Raji (cell line): ENCODE results near the gene RALGAPB.

Experiments
- POLR2A ChIP-seq: IDR thresholded peaks from 2 replicates; pipeline ENCODE4 v1.6.1; 2011; ENCODE audit warnings: low read depth, low read length, control low read depth; ENCODE audit not compliant: insufficient read depth

The RALGAPB gene

DNA sequence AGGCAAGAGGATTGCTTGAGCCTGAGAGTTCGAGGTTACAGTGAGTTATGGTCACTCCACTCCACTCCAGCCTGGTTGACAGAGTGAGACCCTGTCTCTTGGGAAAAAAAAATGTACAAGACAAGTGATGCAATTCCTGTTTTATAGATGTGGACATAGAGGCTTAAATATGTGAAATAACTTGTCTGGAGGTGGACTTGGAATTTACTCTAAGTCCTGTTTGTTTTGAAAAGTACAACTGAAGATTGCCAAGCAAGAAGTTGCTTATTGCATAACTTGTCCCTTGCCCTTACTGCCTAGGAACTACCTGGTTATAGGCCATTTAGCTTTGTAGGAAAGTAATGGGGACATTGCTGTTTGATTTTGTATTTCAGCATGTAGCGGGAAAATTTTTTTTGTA, 82.3 kb downstream of the RALGAPB start:
- no peak for TF ChIP-seq POLR2A

- no peak for TF ChIP-seq POLR2A
These were observed 82.8 kb downstream of the RALGAPB start for GRCh38 chr20:38555395-38555794.

DNA sequence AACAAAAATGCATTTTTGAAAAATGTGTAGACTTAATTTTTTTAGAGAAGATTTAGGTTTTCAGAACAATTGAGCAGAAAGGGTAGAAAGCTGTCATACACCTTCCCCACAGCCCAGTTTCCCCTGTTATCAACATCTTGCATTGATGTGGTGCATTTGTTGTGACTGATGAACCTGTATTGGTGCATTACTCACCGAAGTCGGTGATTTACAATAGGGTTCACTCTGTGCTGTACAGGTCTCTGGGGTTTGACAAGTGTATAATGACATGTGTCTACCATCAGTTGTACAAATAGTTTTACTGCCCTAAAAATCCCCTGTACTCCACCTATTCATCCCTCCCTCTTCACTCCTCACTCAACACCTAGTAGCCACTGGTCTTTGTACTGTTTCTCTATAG, 84.5 kb downstream of the RALGAPB start:
- no peak for TF ChIP-seq POLR2A

GRCh38 chr20:38558596-38559360, 86.1 kb downstream of the RALGAPB start:
- no peak for TF ChIP-seq POLR2A

DNA sequence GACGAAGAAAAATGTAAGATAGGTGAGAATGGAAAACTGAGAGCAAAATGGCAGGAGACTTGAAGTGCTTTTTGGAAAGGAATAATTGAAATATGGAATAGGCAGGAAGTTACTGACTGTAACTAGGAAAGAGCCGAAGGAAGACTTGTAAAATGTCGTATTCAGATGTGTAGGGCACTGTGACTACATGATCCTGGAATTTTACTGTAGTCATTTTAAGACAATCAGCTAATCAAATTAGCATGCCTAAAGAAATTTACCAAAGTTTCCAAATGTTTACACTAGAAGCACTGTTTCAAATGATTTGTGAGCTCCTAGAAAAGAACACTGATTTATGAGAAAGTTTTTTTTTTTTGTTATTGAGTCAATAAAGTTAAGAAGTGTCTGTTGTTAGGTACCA, 87.1 kb downstream of the RALGAPB start:
- TF ChIP-seq POLR2A = no peak

GRCh38 chr20:38563802-38564431, 91.3 kb downstream of the RALGAPB start:
- TF ChIP-seq POLR2A = no peak

DNA sequence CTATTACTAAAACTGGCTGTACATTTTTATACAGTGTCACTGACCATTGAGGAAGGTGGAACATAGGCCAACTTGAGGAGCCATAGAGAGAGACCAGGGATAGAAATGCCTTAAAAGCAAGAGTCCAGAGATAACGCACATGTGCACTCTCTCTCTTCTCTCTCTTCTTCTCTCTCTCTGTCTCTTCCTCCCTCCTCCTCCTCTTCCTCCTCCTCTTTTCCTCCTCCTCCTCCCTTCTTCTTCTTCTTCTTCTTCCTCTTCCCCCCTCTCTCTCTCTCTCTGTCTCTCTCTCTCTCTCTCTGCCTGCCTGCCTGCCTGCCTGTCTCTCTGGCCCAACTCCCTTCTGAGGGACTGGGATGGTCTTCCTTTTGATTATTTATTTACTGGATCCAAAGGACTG, 92.0 kb downstream of the RALGAPB start:
- no peak for TF ChIP-seq POLR2A

DNA sequence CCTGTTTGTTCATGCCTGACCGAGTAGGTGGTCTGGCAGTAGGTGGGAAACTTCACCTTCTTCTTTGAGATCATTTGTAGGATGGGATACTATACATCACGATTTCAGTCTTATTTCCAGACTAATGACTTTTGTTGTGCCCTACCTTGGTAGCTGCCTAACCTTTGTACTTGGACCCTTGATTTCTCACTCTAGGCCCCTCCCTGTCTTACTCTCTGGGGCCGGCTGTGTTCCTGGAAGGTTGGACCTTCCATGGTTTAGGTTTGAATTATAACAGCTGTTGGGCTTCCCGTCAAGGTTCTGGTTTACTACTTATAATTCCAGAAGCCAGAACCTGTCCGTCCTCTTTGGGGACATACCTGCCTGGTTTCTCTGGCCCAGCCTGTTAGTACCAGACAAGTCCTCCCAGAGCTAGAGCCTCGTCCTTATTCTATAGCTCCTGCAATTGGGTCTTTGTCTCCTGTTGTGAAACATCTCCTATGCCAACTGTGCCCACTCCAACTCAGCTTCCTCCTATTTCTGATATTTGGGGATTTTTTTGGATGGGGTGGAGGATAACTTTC, 93.5 kb downstream of the RALGAPB start:
- TF ChIP-seq POLR2A = no peak

DNA sequence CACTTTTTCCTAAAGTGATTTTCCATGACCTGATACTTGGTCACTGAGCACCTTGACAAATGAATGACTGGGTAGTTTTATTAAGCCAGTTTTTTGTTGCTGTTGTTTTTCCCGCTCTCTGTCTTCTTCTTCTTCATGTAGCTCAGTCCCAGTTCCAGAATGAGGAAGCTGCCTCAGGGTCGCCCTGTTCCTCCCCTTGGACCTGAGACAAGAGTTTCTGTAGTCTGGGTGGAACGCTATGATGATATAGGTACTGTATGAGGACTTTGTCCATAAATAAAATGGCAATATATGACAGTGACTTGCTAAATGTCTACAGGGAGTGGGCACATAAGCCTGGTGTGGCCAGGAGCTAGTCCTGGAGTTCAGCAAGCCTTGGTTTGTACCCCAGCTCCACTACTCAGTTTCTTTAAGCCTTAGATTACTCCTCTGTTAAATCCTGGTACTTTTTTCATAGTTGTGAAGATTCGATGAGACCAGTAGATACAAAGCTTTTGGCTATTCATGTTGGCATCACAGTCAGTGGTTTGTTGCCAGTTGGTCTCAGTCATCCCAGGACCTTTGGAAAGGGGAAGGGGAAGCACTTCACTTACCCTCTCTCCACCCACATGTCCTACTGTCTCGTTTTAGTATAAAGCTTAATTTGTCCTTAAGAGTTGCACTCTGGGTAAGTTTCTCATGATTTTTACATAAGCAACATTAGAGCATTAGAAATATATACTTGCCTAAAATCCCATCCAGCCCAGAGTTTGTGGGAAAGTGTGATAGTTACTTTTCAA, 97.3 kb downstream of the RALGAPB start:
- no peak for TF ChIP-seq POLR2A

DNA sequence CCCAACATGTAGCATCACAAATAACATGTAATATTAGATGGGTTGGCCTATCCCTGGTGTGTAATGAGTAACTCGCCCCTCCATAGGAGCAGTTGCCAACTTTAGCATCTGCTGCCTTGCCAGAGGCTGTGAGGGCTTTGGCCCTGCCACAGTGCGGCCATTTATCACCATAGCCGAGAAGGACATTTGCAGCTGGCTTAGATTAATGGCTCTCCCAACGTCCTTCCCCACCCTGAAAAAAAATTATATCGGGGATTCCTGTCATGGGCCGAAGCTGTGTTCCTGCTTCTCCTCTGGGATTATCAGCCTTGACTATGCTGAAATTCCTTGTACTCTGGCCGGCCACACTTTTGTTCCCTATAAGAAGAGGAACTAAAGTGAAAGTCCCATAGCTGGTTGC, 100.8 kb downstream of the RALGAPB start:
- TF ChIP-seq POLR2A = no peak

GRCh38 chr20:38579219-38579910, 106.7 kb downstream of the RALGAPB start:
- TF ChIP-seq POLR2A = no peak

GRCh38 chr20:38579921-38580320, 107.3 kb downstream of the RALGAPB start:
- TF ChIP-seq POLR2A = no peak

GRCh38 chr20:38581013-38581412, 108.4 kb downstream of the RALGAPB start, which contains the start of gene ADIG:
Gene ADIG, plus strand, starts transcription at chr20:38581197. Its CDS starts 54 bp downstream, at chr20:38581251.
- no peak for TF ChIP-seq POLR2A

DNA sequence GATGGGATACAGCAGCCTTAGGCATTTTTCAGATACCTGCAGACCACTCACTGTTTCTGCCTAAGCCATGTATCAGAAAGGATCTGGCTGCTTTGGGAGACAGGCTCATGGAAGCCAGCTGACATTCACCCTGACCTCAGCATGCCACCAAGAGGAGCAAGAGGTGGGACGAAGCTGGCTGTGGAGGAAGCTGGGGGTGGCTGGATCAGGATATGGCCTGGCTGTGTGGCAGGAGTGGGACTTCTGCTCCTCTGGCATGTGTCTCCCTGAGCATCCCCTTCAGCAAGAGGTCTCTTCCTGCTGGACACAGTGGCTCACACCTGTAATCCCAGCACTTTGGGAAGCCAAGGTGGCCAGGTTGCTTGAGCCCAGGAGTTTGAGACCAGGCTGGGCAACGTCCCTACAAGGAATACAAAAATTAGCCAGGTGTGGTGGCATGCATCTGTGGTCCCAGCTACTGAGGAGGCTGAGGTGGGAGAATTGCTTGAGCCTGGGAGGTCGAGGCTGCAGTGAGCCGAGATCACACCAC, 109.3 kb downstream of the RALGAPB start:
- TF ChIP-seq POLR2A = no peak

DNA sequence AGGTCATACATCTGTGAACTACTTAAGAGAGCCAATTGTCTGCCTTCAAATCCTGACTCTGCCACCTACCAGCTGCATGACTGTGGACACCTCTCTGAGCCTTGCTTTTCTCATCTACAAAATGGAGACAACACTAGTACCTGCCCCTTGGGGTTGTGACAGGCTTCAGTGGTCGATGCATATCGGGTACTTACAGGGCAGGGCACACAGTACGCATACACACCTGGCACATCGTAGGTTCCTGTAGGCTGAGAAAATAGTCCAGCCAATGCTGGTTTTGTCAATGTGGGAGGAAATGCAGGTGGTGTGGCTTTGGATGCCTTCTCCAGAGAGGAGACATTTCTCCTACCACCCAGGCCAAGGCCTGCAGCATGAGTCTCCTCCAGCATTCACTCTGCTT, 110.7 kb downstream of the RALGAPB start:
- no peak for TF ChIP-seq POLR2A

- no peak for TF ChIP-seq POLR2A
These were observed 111.6 kb downstream of the RALGAPB start for GRCh38 chr20:38584099-38584763.
